ENCODE data around the gene ATP1B2. TPM values are rescaled to one million over a fixed set of nuclear protein-coding genes. Genes with fewer than 3 reads are reported as not detected.

The ATP1B2 gene
- total and polyA plus RNA-seq, 8 donors = 0.68 to 31.3 (median 26.4) TPM

- H3K36me3 ChIP-seq = no peaks in the 10 kb centered on the region
- H3K4me3 ChIP-seq = peak within 1 kb of the TSS; percentile 62 to 69
- ATAC-seq = peak; percentile 99
- H3K9me3 ChIP-seq = no peaks in the 10 kb centered on the region
- no peak for TF ChIP-seq CTCF (IDR thresholded peaks at IDR 0.05)
- peak within 1 kb of the TSS; percentile 83 to 85 for H3K27ac ChIP-seq
- DNase-seq = peak; percentile 93 to 96 (median 95)
- H3K4me1 ChIP-seq = peaks cover 10 to 20% of the 10 kb centered on the region in 2 donors
- intact Hi-C loops (cut with DNase I) = no loop called here
- H3K27me3 ChIP-seq = no peaks in the 10 kb centered on the region
Measured at GRCh38 chr17:7627250-7628121, 23.2 kb upstream of the ATP1B2 start, which contains the start of gene SAT2. SAT2 (minus strand) TSS chr17:7627821; CDS start chr17:7627635, 186 bp downstream.

- ATAC-seq (no peak), DNase-seq (no peak)
- Histone ChIP-seq H3K36me3 (no peaks in the 10 kb centered on the region), H3K4me3 (no peak within 1 kb of the TSS), H3K4me1 (peaks cover 10 to 20% of the 10 kb centered on the region in 2 donors), H3K27ac (no peak within 1 kb of the TSS), H3K9me3 (no peaks in the 10 kb centered on the region), H3K27me3 (no peaks in the 10 kb centered on the region)
- intact Hi-C loops (cut with DNase I) = loop anchor here in 1 of 2 donors (10.0 kb wide), 1 partner anchor 55 kb away; the partner anchor contains the start of genes TP53 and WRAP53
- TF ChIP-seq CTCF (IDR thresholded peaks at IDR 0.05) = no peak
Measured at GRCh38 chr17:7629939-7630571, 20.7 kb upstream of the ATP1B2 start, which contains the start of gene SHBG. SHBG (plus strand) TSS chr17:7630135; CDS start chr17:7630173, 38 bp downstream.

- no peak for ATAC-seq
- intact Hi-C loops (cut with DNase I) = loop anchor here in 1 of 2 donors (10.0 kb wide), 1 partner anchor 53 kb away; the partner anchor contains the start of genes TP53 and WRAP53
- H3K9me3 ChIP-seq = no peaks in the 10 kb centered on the region
- no peaks in the 10 kb centered on the region for H3K27me3 ChIP-seq
- H3K36me3 ChIP-seq = no peaks in the 10 kb centered on the region
- TF ChIP-seq CTCF (IDR thresholded peaks at IDR 0.05) = no peak
- H3K4me1 ChIP-seq = peaks cover 5 to 10% of the 10 kb centered on the region in 2 donors
- no peak overlapping the region for H3K4me3 ChIP-seq
- H3K27ac ChIP-seq = no peak overlapping the region
- no peak for DNase-seq
Measured at GRCh38 chr17:7631398-7632380, 19.0 kb upstream of the ATP1B2 start.

GRCh38 chr17:7632492-7632894 lies 18.2 kb upstream of the ATP1B2 start:
- Histone ChIP-seq H3K4me1 (peaks cover 0 to 6% of the 10 kb centered on the region in 2 donors), H3K27me3 (no peaks in the 10 kb centered on the region), H3K27ac (no peak overlapping the region), H3K36me3 (no peaks in the 10 kb centered on the region), H3K4me3 (no peak overlapping the region), H3K9me3 (no peaks in the 10 kb centered on the region)
- TF ChIP-seq CTCF (IDR thresholded peaks at IDR 0.05) = peak; percentile 20 to 42
- intact Hi-C loops (cut with DNase I) = loop anchor here in 1 of 2 donors (10.0 kb wide), 1 partner anchor 52 kb away; the partner anchor contains the start of genes TP53 and WRAP53
- no peak for DNase-seq
- ATAC-seq = peak; percentile 57

All from left lung (tissue), 10 donors.